ENCODE results near the gene LIMS2. TPM values are rescaled to one million over a fixed set of nuclear protein-coding genes. Genes with fewer than 3 reads are reported as not detected.

The LIMS2 gene
- total and polyA plus RNA-seq, 2 experiments from 2014 or later: 32.9 to 48.8 TPM

DNA sequence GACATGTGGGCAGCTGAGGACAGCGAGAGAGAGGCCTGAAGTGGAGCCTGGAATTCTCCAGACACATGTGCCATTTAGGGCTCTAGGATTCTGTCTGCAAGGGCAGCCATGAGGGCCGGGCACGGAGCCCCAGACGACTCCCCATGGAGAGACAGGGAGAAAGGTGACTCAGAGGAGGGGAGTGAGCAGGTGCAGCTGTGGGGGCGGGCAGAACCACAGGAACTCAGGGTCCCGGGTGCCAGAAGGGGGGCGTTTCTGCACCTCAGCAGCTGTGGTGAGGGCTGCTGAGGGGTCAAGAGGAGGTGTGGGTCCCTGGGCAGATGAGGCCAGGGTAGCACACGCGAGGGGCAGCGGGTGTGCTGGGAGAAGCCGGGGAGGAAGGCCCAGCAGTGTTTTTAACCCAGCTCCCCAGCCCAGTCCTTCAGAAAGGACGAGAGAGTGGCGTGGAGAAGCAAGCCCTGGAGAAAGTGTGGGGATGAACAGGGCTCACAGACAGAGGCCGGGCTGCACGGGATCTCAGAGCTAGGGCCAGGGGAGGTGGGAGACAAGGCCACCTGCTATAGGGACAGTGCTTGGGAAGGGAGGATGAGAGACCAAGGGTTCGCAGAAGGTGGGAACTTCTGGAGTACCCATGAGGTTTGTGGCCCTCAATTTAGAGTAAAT is 21.8 kb downstream of the LIMS2 start:
- no peak overlapping the region for H3K4me3 ChIP-seq
- DNase-seq (ENCODE audit: low read depth in 1 of 2, low spot score in 1 of 2): no peak
- TF ChIP-seq, protein P1, sequence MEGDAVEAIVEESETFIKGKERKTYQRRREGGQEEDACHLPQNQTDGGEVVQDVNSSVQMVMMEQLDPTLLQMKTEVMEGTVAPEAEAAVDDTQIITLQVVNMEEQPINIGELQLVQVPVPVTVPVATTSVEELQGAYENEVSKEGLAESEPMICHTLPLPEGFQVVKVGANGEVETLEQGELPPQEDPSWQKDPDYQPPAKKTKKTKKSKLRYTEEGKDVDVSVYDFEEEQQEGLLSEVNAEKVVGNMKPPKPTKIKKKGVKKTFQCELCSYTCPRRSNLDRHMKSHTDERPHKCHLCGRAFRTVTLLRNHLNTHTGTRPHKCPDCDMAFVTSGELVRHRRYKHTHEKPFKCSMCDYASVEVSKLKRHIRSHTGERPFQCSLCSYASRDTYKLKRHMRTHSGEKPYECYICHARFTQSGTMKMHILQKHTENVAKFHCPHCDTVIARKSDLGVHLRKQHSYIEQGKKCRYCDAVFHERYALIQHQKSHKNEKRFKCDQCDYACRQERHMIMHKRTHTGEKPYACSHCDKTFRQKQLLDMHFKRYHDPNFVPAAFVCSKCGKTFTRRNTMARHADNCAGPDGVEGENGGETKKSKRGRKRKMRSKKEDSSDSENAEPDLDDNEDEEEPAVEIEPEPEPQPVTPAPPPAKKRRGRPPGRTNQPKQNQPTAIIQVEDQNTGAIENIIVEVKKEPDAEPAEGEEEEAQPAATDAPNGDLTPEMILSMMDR (IDR thresholded peaks at IDR 0.05; ENCODE audit: low read depth, low read length): no peak
- peaks cover 17% of the 10 kb centered on the region for H3K4me1 ChIP-seq (ENCODE audit: low read depth)
- no peaks in the 10 kb centered on the region for H3K27me3 ChIP-seq
- no peaks in the 10 kb centered on the region for H3K36me3 ChIP-seq
- no peaks in the 10 kb centered on the region for H3K9me3 ChIP-seq (ENCODE audit: low read depth)
- peak overlapping the region; percentile 56 for H3K27ac ChIP-seq

DNA sequence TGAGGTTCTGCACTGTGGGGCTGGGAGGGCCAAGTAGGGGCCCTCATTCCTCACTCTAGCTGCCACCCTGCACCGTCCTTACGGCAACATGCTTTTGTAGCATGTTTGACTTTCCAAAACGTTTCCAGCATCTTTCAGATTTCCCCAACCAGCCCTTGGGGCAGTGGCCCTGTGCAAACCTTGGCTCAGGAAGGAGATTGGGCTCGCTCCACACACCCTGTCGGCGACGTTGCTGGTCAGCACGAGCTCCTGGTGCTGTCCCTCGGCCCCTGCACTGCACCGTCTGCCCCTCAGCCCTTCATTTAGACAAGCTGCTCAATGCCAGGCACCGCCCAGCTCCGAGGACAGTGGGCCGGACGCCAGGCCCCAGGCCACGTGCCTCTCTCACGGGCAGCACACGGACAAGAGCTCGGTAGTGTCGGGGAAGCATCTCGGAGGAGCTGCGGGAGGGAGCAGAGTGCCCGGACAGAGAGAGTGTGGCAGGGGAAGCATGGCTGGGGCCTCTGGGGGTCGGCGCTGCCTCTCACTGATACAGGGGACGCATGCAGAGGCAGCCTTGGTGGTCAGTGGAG is 22.5 kb downstream of the LIMS2 start:
- DNase-seq (ENCODE audit: low read depth in 1 of 2, low spot score in 1 of 2): no peak
- peak overlapping the region; percentile 56 for H3K27ac ChIP-seq
- no peaks in the 10 kb centered on the region for H3K36me3 ChIP-seq
- H3K4me1 ChIP-seq (ENCODE audit: low read depth): peaks cover 17% of the 10 kb centered on the region
- TF ChIP-seq, protein P1 (IDR thresholded peaks at IDR 0.05; ENCODE audit: low read depth, low read length): no peak
- H3K4me3 ChIP-seq: no peak overlapping the region
- H3K9me3 ChIP-seq (ENCODE audit: low read depth): no peaks in the 10 kb centered on the region
- no peaks in the 10 kb centered on the region for H3K27me3 ChIP-seq

DNA sequence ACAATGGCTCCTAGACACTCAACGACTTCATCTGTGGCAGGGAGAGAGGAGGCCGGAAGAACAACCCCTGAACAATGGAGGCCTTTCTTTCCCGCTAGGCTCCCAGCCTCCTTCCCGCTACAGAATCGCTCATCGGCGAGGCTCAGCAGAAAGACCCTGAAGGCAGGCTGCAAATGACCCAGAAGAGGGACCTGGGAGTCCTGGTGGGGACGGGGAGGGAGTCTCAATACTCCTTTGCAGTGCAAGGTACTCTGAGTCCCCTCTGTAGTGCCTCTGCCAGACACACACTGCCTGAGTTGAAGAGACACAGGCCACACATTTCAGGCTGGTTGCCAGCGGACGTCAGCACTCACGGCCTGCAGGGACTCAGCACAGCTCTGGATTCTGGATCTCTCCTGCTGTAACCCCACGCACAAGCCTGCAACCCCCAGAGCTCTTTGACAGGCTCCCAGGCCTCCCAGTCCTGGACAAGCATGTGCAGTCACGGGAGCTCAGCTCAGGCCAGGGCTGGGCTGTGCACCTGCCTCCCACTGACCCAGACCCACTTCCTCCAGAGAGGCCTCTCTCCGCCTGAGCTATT is 23.3 kb downstream of the LIMS2 start:
- no peaks in the 10 kb centered on the region for H3K36me3 ChIP-seq
- H3K27me3 ChIP-seq: no peaks in the 10 kb centered on the region
- TF ChIP-seq, protein P1 (IDR thresholded peaks at IDR 0.05; ENCODE audit: low read depth, low read length): no peak
- peak overlapping the region; percentile 56 for H3K27ac ChIP-seq
- H3K4me3 ChIP-seq: no peak overlapping the region
- H3K9me3 ChIP-seq (ENCODE audit: low read depth): no peaks in the 10 kb centered on the region
- peaks cover 17% of the 10 kb centered on the region for H3K4me1 ChIP-seq (ENCODE audit: low read depth)
- DNase-seq (ENCODE audit: low read depth in 1 of 2, low spot score in 1 of 2): peak; percentile 78 to 91

DNA sequence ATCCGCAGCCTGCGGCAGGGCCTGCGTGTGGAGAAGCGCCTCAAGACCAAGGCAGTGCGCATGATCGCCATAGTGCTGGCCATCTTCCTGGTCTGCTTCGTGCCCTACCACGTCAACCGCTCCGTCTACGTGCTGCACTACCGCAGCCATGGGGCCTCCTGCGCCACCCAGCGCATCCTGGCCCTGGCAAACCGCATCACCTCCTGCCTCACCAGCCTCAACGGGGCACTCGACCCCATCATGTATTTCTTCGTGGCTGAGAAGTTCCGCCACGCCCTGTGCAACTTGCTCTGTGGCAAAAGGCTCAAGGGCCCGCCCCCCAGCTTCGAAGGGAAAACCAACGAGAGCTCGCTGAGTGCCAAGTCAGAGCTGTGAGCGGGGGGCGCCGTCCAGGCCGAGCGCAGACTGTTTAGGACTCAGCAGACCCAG is 23.9 kb downstream of the LIMS2 start:
- Histone ChIP-seq H3K4me1 (ENCODE audit: low read depth) (peaks cover 17% of the 10 kb centered on the region), H3K27ac (peak overlapping the region; percentile 56)
- TF ChIP-seq, protein P1 (IDR thresholded peaks at IDR 0.05; ENCODE audit: low read depth, low read length): no peak

DNA sequence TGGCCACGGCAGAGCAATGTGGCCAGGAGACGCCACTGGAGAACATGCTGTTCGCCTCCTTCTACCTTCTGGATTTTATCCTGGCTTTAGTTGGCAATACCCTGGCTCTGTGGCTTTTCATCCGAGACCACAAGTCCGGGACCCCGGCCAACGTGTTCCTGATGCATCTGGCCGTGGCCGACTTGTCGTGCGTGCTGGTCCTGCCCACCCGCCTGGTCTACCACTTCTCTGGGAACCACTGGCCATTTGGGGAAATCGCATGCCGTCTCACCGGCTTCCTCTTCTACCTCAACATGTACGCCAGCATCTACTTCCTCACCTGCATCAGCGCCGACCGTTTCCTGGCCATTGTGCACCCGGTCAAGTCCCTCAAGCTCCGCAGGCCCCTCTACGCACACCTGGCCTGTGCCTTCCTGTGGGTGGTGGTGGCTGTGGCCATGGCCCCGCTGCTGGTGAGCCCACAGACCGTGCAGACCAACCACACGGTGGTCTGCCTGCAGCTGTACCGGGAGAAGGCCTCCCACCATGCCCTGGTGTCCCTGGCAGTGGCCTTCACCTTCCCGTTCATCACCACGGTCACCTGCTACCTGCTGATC is 24.4 kb downstream of the LIMS2 start:
- Histone ChIP-seq H3K9me3 (ENCODE audit: low read depth) (no peaks in the 10 kb centered on the region), H3K4me3 (no peak overlapping the region), H3K27ac (peak overlapping the region; percentile 56), H3K36me3 (no peaks in the 10 kb centered on the region), H3K27me3 (no peaks in the 10 kb centered on the region), H3K4me1 (ENCODE audit: low read depth) (peaks cover 17% of the 10 kb centered on the region)
- peak in 1 of 2 donors; percentile 24 for DNase-seq (ENCODE audit: low read depth in 1 of 2, low spot score in 1 of 2)
- TF ChIP-seq, protein P1 (IDR thresholded peaks at IDR 0.05; ENCODE audit: low read depth, low read length): no peak

More for the DNA sequence above, 23.9 kb downstream of the LIMS2 start:
- Histone ChIP-seq H3K27me3 (no peaks in the 10 kb centered on the region), H3K36me3 (no peaks in the 10 kb centered on the region), H3K9me3 (ENCODE audit: low read depth) (no peaks in the 10 kb centered on the region), H3K4me3 (no peak overlapping the region)
- DNase-seq (ENCODE audit: low read depth in 1 of 2, low spot score in 1 of 2): no peak
